GM21717 (cell line): ENCODE measurements around the gene HSD11B1.
"Not testable (repeated sequence)": the region's sequence is repeated elsewhere in the genome, so short reads cannot be mapped to it uniquely, and the experiment has no call there.

Source experiments
- ATAC-seq: cut with Tn5 transposase; IDR thresholded peaks from one replicate; pipeline ENCODE4 v1.9.1; 2021; ENCODE audit warnings: mild to moderate bottlenecking, moderate library complexity; ENCODE audit not compliant: unreplicated experiment

Gene HSD11B1

DNA sequence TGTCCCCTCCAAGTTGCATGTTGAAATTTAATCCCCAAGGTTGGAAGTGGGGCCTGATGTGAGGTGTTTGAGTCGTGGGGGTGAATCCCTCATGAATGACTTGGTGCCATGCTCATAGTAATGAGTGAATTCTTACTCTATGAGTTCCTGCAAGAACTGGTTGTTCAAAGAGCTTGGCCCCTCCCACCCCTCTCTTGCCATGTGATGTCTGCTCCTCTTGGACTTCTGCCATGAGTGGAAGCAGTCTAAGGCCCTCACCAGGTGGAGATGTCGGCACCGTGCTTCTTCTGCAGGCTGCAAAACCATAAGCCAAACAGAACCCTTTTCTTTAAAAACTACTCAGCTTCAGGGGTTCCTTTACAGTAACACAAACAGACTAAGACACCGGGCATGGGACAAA is 15.2 kb upstream of the HSD11B1 start:
- no peak for ATAC-seq

DNA sequence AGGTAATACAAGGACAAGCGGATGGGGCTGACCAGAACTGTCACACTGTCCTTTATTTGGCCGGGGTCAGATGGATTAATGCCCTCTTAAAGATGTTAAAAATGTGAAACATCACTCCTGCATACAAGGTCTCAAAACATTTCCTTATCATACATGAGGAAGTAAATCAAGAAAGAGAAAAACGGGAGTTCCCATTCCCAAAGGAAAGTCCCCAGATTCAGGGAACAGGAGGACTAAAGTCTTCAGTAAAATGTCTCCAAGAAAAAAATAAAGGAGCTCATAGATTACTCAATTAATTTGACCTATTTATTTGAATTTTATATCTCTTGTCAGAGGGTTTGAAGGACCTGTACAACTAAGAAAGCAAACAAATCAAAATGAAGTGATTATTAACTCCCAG is 13.4 kb upstream of the HSD11B1 start:
- no peak for ATAC-seq

DNA sequence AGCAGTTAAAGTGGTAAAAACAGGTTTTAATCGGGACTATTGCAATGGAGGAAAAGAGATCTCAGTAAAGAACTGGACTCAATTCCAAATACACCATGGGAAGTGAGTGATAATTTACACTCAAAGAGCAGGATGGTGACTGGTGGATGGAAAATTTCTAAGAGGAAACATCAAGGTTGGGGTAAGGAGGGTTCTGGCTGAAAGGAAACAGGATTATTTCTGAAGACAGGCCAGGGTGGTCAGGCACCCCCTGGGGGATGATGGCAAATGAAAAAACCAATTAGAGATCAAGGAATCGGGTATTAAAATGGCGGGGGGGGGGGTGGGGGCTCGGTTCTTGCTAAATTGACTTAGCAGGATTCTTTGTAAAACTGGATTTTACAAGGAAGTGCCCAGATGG is 12.3 kb upstream of the HSD11B1 start:
- no peak for ATAC-seq

DNA sequence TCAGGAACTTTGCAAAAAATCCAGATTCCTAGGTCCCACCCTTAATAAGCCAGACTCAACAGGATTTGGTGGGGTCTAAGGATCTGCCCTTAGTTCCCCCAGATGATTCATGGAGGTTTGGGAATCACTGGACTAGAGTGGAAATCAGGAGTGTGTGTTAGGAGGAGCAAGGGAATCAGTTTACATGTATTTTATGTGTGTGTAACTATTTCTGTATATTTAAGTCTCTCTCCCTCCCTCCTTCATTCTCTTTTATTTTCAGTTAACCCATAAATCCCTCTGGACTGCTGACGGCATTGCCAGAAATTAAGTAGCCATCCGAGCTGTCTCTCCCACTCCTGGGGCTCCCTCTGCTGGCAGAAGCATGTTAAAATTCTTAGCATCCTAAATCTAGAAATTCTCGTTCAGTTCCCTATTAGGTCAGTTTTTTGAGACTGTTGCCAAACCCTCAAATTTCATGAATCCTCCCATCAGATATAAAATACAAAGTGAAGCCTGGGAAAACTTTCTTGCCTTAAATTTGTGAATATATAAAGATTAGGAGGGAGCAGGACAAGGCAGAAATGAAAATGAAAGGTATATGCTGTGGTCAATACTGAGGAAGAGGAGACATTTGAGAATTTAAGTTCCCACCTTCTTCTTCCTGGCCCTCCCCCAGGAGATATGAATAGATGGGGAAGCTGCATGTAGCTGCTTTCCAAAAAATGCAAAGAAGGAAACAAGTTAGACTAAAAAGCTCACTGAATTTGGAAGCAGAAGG is 11.7 kb upstream of the HSD11B1 start:
- no peak for ATAC-seq

DNA sequence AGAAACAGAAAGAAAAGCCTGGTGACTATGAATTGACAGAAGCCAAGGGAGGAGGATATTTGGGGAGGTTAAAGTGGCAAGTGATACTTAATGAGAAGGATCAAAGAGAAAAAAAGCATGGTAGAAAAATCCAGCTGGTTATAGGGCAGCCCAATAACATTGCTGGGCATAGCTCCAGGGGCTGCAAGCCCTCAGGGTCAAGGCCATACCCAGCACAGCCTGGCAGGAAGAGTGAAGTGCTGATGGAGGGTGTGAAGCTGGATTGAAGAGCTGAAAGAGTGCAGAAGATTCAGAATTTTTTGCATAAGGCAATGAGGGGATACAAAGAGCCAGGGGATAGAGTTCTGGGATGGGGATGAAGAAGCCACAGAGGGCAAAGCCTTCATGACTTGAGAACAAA is 8.0 kb upstream of the HSD11B1 start:
- ATAC-seq = no peak

DNA sequence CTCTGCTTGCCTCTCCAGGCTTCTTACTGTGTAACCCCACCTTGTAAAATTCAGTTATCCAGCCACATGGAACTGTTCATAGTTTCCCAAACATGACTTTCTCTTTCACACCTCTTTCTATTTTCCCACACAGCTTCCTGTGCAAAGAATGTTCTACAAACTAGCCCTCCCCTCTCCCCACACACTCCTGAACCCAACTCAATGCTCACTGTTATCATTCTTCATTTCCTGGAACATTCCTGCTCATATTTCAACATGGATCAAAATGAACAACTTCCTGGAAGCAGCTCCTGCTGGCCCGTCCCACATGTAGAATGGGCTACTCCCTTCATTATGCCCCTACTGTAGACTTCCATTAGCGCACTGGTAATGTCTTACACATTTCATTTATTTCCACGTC is 7.5 kb upstream of the HSD11B1 start:
- no peak for ATAC-seq

DNA sequence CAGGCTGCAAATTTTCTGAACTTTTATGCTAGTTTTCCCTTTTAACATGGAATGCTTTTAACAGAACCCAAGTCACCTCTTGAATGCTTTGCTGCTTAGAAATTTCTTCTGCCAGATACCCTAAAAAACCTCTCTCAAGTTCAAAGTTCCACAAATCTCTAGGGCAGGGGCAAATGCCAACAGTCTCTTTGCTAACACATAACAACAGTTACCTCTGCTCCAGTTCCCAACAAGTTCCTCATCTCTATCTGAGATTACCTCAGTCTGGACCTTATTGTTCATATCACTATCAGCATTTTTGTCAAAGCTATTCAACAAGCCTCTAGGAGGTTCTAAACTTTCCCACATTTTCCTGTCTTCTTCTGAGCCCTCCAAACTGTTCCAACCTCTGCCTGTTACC is 4.0 kb upstream of the HSD11B1 start:
- ATAC-seq = not testable (repeated sequence)

DNA sequence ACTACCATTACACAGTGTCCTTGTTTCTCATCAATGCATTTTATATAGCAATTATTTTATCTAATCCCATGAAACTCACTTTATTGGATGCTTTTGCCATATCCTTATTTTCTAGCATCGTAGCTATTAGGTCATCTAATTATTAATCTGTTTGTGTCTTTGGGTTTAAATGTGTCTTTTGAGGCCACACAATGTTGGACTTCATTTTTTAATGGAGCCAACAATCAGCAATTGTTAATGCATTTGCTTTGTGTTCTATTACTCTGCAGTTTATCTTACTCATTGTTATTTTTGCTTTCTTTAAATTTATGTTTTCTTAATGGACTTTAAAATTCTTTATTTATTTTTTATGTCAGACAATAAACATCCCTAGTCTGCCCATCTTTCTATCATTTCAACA is 1.8 kb upstream of the HSD11B1 start:
- ATAC-seq = no peak

DNA sequence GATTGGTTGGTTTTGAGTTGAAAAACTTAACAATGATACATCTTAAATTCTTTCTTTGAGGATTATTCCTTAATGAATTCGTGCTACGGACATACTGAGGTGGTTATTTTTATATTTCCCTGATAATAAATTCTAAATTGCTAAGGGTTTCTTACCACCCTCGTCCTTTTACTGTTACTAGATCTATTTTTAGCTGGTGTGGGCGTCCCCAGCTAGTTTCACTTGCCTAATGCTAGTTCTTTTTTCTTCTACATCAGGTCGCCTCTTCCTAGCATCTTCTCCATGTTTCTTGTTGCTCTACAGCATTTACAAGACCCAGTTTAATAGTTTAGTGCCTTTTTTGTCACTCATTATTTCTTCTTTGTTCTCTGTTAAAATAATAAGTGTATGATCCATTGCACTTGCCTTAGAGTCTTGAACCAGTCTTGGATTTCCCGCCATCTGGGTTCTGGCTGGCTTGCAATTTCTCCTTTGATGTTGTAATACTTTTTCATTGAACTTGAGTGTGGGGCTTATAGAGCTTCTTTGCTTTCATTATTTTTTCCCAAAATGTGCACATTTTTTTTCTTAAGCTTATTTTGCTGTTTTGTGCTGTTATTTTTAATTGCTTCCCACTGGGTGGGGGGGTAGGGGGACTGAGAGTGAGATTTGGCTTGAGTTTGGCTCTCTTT is 677 bp upstream of the HSD11B1 start:
- ATAC-seq = peak; percentile 78

DNA sequence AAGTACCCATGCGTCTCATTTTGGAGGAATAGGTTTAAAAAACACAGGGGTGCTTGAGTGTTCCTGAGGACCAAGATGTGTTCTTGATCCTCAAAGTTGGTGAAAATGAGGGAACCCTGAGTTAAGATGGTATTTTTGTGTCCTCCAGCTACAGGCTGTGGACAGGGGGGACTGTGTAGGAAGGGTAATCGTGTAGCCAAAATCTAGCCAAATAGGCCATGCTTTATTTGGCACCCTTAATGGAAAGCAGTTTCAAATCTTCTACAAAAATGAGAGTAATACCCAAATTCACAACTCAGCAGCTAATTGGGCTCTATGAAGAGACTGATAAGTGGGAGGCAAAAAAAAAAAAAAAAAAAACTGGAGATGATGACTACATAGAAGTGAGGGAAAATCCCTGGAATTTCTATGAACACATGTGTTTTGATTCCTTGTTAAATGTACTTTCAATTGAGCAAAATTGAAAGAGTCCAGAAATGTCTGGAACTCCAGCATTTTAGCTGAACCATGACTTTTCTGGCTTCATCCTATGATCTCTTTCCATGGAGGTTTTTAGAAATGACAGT is 470 bp downstream of the HSD11B1 start:
- no peak for ATAC-seq

DNA sequence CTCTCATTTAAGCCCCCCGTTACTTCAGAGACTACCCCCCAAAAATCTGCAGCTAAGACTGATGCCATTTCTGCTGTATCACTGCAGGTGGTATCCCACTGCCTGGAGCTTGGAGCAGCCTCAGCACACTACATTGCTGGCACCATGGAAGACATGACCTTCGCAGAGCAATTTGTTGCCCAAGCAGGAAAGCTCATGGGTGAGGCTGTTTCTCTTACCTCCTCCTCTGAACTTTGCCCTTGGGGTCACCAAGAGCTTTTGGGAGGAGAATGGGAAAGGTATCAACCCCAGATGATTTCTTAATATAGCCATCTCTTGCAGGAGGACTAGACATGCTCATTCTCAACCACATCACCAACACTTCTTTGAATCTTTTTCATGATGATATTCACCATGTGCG is 2.0 kb downstream of the HSD11B1 start:
- no peak for ATAC-seq

DNA sequence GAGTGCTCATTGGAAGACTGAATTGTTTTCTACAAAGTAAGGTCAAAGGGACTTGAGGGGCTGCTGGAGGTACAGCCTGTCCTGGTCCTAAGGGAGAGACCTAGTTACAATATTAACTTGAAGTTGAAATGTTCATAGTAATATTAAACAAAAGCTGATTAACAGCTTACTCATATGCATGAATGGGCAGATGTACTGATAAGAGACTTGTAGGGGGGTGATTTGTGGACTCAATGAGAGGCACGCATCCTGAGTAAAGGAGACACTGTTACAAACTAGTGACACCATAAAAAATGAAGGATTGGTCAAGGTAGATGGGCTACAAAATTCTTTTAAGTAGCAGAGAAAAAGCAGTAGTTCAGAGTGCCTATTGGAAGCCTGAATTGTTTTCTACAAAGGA is 2.7 kb downstream of the HSD11B1 start:
- ATAC-seq = no peak

DNA sequence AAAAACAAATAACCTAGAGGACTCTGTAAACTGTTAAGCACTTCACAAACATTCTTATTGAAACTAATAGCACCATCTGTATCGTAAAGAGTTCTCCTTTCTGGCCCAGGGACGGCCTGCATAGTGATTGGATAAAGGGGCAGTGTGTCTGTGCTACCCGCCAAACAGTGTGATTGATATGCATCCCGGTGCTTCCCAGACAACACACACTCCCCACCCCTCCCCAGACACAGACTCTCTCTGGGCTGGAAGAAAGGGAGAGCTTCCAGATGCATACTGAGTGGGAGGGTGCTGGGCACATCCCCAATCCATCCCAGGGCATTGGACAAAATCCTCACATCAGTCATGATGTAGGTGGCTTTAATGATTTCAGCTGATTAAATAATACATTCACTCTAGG is 3.7 kb downstream of the HSD11B1 start:
- ATAC-seq = no peak

DNA sequence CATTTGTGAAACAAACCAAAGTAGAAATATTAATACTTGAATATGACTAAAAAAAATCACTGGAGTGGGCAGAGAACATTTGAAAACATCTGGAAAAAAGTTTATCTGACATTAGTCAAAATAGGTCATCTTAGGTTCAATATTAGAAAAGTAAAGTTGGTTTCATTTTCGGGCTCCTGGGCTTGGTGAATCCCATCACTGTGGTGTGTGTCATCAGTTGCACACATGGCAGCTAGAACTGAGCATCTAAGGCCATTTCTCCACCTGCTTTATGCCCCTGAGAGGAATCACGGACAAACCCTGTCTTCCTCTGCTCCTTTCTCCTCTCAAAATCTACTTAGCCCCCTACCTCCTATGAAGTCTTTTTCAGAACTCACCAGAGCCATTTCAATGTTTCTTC is 5.4 kb downstream of the HSD11B1 start:
- ATAC-seq = peak; percentile 90

DNA sequence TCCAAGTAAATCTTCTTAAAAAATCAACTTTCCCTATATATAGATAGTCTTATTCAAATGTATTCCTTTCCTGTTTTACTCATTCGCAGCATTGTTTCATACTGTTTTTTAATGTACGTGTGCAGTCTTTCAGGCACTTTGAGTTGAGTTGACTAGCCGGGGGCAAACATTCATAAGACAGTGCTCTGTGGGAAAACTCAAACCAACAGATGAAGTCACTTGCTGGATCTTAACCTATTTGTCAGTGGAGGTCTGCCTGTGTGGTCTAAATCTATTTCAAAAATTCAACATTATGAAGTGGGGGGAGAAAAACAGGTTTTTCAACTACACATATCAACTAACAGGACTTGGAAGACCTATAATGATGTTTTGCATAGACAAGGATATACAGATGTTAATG is 6.2 kb downstream of the HSD11B1 start:
- ATAC-seq = no peak

DNA sequence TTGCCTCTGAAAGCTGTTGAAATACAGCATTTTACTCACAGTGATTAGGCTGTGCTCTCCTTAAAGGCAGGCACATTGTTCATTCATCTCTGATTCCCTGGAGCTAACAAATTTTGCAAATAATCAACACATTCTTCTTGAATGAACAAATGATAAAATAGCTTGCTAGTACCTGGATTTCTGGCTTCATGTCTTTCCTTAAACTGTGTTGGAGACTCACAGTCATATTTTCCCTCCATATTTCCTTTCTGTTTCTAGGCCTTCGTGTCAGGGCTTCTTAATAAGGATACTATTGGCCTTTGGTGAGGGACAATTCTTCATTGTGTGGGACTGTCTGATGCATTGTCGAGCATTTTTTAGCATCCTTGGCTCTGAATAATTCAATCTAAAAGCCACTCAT is 9.7 kb downstream of the HSD11B1 start:
- ATAC-seq = no peak

DNA sequence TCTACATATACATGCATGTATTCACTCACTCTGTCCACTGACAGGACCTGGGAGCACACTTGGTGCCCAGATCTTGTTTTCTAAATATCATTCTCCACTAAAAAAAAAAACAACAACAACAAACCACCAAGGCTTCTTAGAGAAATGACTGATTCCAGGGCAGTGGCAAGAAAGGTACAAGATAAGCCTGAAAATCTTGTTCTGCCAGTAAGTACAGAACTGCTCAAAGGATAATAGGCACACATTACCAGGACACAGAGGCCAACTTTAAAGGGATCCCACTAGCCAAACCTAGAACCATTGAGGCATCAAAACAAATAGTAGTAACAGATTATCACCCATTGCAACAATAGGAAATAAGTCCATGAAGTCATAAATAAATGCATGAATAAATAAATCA is 10.7 kb downstream of the HSD11B1 start:
- ATAC-seq = no peak

DNA sequence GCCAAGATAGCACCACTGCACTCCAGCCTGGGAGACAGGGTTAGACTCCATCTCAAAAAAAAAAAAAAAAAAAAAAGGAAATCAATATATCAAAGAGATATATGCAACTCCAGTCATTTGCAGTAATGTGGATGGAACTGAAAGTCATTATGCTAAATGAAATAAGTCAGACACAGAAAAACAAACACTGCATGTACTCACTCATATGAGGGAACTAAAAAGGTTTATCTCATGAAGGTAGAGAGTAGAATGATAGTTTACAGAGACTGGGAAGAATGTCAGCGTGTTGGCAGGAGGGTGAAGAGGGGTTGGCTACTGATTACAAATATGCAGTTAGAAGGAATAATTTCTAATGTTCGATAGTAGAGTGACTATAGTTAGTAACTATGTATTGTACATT is 13.2 kb downstream of the HSD11B1 start:
- no peak for ATAC-seq

DNA sequence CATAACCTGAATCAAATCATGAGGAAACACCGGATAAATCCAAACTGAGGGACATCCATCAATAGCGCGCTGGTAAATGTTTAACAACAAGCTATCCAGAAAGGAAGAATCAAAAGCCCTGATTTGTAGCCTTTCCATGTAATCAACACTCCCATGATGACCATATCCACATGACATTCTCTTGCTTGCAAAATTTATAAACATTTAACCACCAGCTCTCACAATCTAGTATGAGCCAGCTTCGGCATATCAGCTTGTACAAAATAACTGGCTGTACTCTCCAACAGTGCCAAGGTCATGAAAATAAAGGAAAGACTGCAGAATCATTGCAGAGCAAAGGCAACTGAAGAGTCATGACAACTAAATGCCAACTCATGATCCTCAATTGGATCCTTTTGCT is 15.7 kb downstream of the HSD11B1 start:
- no peak for ATAC-seq

DNA sequence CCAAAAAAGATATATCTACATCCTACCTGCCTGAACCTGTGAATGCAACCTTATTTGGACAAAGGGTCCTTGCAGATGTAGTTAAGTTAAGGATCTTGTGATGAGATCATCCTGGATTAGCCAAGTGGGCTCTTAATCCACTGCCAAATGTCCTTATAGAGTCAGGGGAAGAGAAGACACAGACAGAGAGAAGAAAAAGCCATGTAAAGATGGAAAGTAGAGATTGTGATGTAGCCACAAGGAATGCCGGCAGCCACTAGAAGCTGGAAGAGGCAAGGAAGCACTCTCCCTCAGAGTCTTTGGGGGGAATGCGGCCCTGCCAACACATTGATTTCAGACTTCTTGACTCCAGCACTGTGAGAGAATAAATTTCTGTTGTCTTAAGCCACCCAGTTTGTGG is 16.2 kb downstream of the HSD11B1 start:
- ATAC-seq = no peak

DNA sequence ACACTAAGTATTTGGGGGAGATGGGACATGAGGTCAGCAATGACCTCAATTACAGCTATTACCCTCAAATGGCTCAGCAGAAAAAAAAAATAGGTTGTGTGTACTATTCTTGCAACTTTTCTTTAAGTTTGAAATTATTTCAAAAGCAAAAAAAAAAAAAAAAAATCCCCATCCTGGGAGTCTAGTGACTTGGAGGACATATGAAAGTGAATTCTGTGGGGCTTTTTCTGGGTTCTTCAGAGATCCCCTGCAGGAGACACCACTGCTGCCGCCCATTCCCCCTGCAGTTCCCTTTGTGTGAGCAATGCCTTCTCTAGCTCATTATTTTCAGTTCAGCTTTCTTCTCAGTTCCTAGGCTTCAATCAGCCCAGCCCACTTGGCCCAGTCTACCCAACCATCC is 16.7 kb downstream of the HSD11B1 start:
- ATAC-seq = no peak

DNA sequence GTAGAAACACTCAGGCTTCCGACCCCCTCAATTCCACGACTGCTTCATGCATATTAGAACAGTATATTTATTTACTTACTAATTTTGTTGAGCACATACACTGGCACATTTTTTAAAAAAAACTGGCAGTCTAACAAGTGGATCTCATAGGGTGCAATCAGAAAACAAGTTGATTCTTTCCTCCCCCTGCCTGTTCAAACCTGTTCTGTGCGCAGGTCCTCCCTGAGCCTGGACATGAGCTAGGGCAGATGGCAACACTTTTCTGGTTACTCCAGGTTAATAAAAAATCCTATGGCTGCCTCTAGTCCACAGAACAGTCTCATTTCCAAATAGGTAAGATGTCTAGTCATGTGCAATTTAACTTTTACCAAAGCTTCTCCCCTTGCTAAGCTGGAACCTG is 18.6 kb downstream of the HSD11B1 start:
- ATAC-seq = no peak
